ENCODE results near the gene IPO5. TPM values are rescaled to one million over a fixed set of nuclear protein-coding genes. Genes with fewer than 3 reads are reported as not detected.

Gene IPO5
- total RNA-seq, 1 donor from 2014 or later: 727 TPM

- no peak overlapping the region for H3K4me3 Mint-ChIP-seq
- H3K9me3 Mint-ChIP-seq: no peaks in the 10 kb centered on the region
- no peaks in the 10 kb centered on the region for H3K27me3 ChIP-seq
- H3K36me3 Mint-ChIP-seq: peaks cover 28% of the 10 kb centered on the region
- no peak overlapping the region for H3K27ac Mint-ChIP-seq
- H3K4me1 ChIP-seq: no peaks in the 10 kb centered on the region
- H3K27ac ChIP-seq: no peak overlapping the region
- no peak overlapping the region for H2AFZ ChIP-seq (replicated peaks)
- no peaks in the 10 kb centered on the region for H3K9me3 ChIP-seq (ENCODE audit: low read depth)
- H3K36me3 ChIP-seq: peaks cover 39% of the 10 kb centered on the region
- H4K20me1 ChIP-seq (ENCODE audit: low read depth): no peaks in the 10 kb centered on the region
- H3K4me3 ChIP-seq: no peak overlapping the region
- TF ChIP-seq EZH2phosphoT487 (IDR thresholded peaks at IDR 0.05): no peak
- H3K9ac ChIP-seq: no peak overlapping the region
- H3K4me1 Mint-ChIP-seq: no peaks in the 10 kb centered on the region
- H3K27me3 Mint-ChIP-seq (ENCODE audit: insufficient read depth, low read depth): peaks cover 2% of the 10 kb centered on the region
- no peak overlapping the region for H3K4me2 ChIP-seq
- H3F3A ChIP-seq (ENCODE audit: low read depth): peaks cover 41% of the 10 kb centered on the region
- no peaks in the 10 kb centered on the region for H3K79me2 ChIP-seq (ENCODE audit: low read depth)
- no peak for DNase-seq (ENCODE audit: low spot score)
Measured at GRCh38 chr13:98020271-98020670, 66.8 kb downstream of the IPO5 start.

GRCh38 chr13:98022210-98022609 is 68.7 kb downstream of the IPO5 start:
- Mint-ChIP-seq H3K27ac (no peak overlapping the region), H3K27me3 (ENCODE audit: insufficient read depth, low read depth) (peaks cover 6% of the 10 kb centered on the region), H3K4me3 (no peak overlapping the region), H3K36me3 (peaks cover 22% of the 10 kb centered on the region), H3K4me1 (peaks cover 10% of the 10 kb centered on the region), H3K9me3 (no peaks in the 10 kb centered on the region)
- Histone ChIP-seq H3K27ac (no peak overlapping the region), H3K27me3 (no peaks in the 10 kb centered on the region), H3K4me2 (no peak overlapping the region), H3K4me3 (no peak overlapping the region), H3K9ac (no peak overlapping the region), H3F3A (ENCODE audit: low read depth) (peaks cover 46% of the 10 kb centered on the region), H3K9me3 (ENCODE audit: low read depth) (no peaks in the 10 kb centered on the region), H3K36me3 (peaks cover 22% of the 10 kb centered on the region), H4K20me1 (ENCODE audit: low read depth) (no peaks in the 10 kb centered on the region), H2AFZ (replicated peaks) (no peak overlapping the region), H3K4me1 (no peaks in the 10 kb centered on the region), H3K79me2 (ENCODE audit: low read depth) (no peaks in the 10 kb centered on the region)
- no peak for TF ChIP-seq EZH2phosphoT487 (IDR thresholded peaks at IDR 0.05)
- no peak for TF ChIP-seq CTCF (IDR thresholded peaks at IDR 0.05)
- DNase-seq (ENCODE audit: low spot score): no peak

GRCh38 chr13:98025480-98026025 is 72.1 kb downstream of the IPO5 start:
- no peak for TF ChIP-seq EZH2 (IDR thresholded peaks at IDR 0.05)
- Histone ChIP-seq H3K27ac (no peak overlapping the region), H4K20me1 (ENCODE audit: low read depth) (no peaks in the 10 kb centered on the region), H3K4me1 (no peaks in the 10 kb centered on the region), H3K4me3 (no peak overlapping the region), H2AFZ (replicated peaks) (no peak overlapping the region), H3F3A (ENCODE audit: low read depth) (peaks cover 49% of the 10 kb centered on the region), H3K9me3 (ENCODE audit: low read depth) (no peaks in the 10 kb centered on the region), H3K79me2 (ENCODE audit: low read depth) (no peaks in the 10 kb centered on the region), H3K9ac (no peak overlapping the region), H3K4me2 (no peak overlapping the region), H3K36me3 (peaks cover 8% of the 10 kb centered on the region), H3K27me3 (no peaks in the 10 kb centered on the region)
- peaks cover 4% of the 10 kb centered on the region for H3K27me3 Mint-ChIP-seq (ENCODE audit: insufficient read depth, low read depth)
- no peaks in the 10 kb centered on the region for H3K9me3 Mint-ChIP-seq
- no peak for DNase-seq (ENCODE audit: low spot score)
- H3K27ac Mint-ChIP-seq: no peak overlapping the region
- peaks cover 10% of the 10 kb centered on the region for H3K4me1 Mint-ChIP-seq
- H3K4me3 Mint-ChIP-seq: no peak overlapping the region
- H3K36me3 Mint-ChIP-seq: peaks cover 10% of the 10 kb centered on the region

GRCh38 chr13:98026457-98026857 is 73.0 kb downstream of the IPO5 start:
- H3K36me3 ChIP-seq: no peaks in the 10 kb centered on the region
- H3K36me3 Mint-ChIP-seq: peaks cover 8% of the 10 kb centered on the region
- no peaks in the 10 kb centered on the region for H3K27me3 ChIP-seq
- H3K27me3 Mint-ChIP-seq (ENCODE audit: insufficient read depth, low read depth): peaks cover 4% of the 10 kb centered on the region
- H3K9ac ChIP-seq: no peak overlapping the region
- H3K4me3 Mint-ChIP-seq: no peak overlapping the region
- peaks cover 12% of the 10 kb centered on the region for H3K4me1 Mint-ChIP-seq
- no peaks in the 10 kb centered on the region for H4K20me1 ChIP-seq (ENCODE audit: low read depth)
- TF ChIP-seq CTCF (IDR thresholded peaks at IDR 0.05) (no peak), EZH2phosphoT487 (IDR thresholded peaks at IDR 0.05) (no peak), EZH2 (IDR thresholded peaks at IDR 0.05) (no peak)
- H2AFZ ChIP-seq (replicated peaks): no peak overlapping the region
- H3K27ac Mint-ChIP-seq: no peak overlapping the region
- H3K9me3 ChIP-seq (ENCODE audit: low read depth): no peaks in the 10 kb centered on the region
- DNase-seq (ENCODE audit: low spot score): no peak
- peaks cover 40% of the 10 kb centered on the region for H3F3A ChIP-seq (ENCODE audit: low read depth)
- no peak overlapping the region for H3K4me2 ChIP-seq
- H3K4me1 ChIP-seq: peaks cover 4% of the 10 kb centered on the region
- H3K9me3 Mint-ChIP-seq: no peaks in the 10 kb centered on the region
- no peak overlapping the region for H3K4me3 ChIP-seq
- no peaks in the 10 kb centered on the region for H3K79me2 ChIP-seq (ENCODE audit: low read depth)
- no peak overlapping the region for H3K27ac ChIP-seq

Data from neural progenitor cell (in vitro differentiated cells).